Right lobe of liver (tissue), 4 donors: Measurements from ENCODE around the gene PDCD4.

Experiments
- CTCF ChIP-seq, 4 donors: fragments of 200-600 bp in 3 of 4; fragments of 450-650 bp in 1 of 4; IDR thresholded peaks; one replicate each; pipeline versions ENCODE4 v1.5.1 to v1.8.0; 2016 to 2022; ENCODE audit warnings: antibody characterized with exemption in 4 of 4, mild to moderate bottlenecking in 2 of 4
- POLR2A ChIP-seq: fragments of 450-650 bp; IDR thresholded peaks from one replicate; pipeline ENCODE4 v1.6.1; 2017; ENCODE audit warnings: antibody characterized with exemption, mild to moderate bottlenecking
- donor health status: DM: no; HTN: no; CAD: no.
- donor health status: DM: no; HTN: no; CAD: no.
- donor health status: DM: no; HTN: yes; CAD: no.

- TF ChIP-seq POLR2A (no peak), CTCF (IDR thresholded peaks at IDR 0.05) (no peak)
Observed at GRCh38 chr10:110944792-110945396, 73.2 kb downstream of the PDCD4 start.
